CD4-positive, alpha-beta T cell treated with Interleukin-6 for 4 hours (primary cell): Measurements from ENCODE around the gene TMEM238.
"Not testable (repeated sequence)": the region's sequence is repeated elsewhere in the genome, so short reads cannot be mapped to it uniquely, and the experiment has no call there.

Experiments
- DNase-seq: peaks from one replicate; pipeline ENCODE4 v3.0.0-alpha.2; 2020; ENCODE audit warnings: mixed read lengths

The TMEM238 gene

DNA sequence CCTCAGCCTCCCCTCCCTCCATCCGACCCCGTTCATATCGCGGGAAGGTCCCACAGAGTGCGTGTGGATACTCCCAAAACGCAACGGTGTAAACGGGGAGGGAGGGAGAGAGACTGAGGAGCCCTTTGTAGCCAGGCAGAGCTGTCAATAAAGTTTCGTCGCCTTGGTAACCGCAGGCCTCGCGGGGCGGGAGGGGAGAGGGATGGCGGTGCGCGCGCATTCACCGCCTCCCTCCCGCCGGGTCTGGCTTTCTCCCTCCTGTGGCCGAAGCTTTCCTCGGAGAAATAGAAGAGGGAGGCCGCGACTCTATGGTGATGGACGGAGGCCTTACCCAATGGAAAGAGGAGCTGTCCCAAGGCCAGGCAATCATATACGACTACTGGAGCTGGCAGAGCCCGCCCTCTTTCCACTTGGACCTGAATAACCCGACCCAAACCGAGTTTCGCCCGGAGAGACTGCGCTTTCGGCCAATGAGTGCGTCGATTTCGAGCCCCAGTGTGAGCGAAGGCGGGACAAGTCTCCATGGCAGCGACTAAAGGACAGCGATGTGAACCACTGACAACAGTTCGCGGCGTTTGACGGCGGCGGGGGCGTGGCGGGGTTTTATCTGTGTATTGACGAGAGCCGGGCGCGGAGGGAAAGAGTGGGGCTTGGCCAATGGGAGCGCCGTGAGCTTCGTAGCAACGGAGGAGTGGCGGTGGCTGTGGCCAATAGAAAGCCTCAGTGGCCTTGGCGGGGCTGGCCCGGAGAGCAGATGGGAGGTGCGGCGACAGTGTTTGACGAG is 44.8 kb downstream of the TMEM238 start, which contains the start of gene KMT5C:
TSS of gene KMT5C (plus strand) at position 772 of the 784 bp plus-strand sequence. CDS start 2,061 bp downstream, outside the sequence.
- peak; percentile 100 for DNase-seq

GRCh38 chr19:55336101-55336500 is 48.0 kb downstream of the TMEM238 start:
- DNase-seq: no peak

GRCh38 chr19:55333870-55334269 is 50.2 kb downstream of the TMEM238 start:
- DNase-seq: no peak

- not testable (repeated sequence) for DNase-seq
Measured at GRCh38 chr19:55329791-55330190, 54.3 kb downstream of the TMEM238 start.
